ENCODE measurements around the gene STARD3. TPM values are rescaled to one million over a fixed set of nuclear protein-coding genes. Genes with fewer than 3 reads are reported as not detected.

The STARD3 gene
- total and polyA plus RNA-seq, 2 of the 13 experiments (the other 11 are each of a cell fraction or from before 2014, with no cell fraction given): 34.6 to 100 TPM

GRCh38 chr17:39667945-39668924, 31.3 kb downstream of the STARD3 start, which contains the start of gene PNMT (continued):
- peak; percentile 75; the same call in 1 of the 2 replicates for TF ChIP-seq ZBTB38 (CRISPR knock-in tag; IDR thresholded peaks at IDR 0.05)
- TF ChIP-seq GATAD1 (CRISPR knock-in tag; IDR thresholded peaks at IDR 0.05): peak; percentile 72; the same call in 1 of the 2 replicates
- no peak for TF ChIP-seq XBP1 (CRISPR knock-in tag; IDR thresholded peaks at IDR 0.05)
- TF ChIP-seq HNF1B (CRISPR knock-in tag; IDR thresholded peaks at IDR 0.05): peak; percentile 60; the same call in 1 of the 2 replicates
- no peak for TF ChIP-seq NR1H2 (CRISPR knock-in tag; IDR thresholded peaks at IDR 0.05; ENCODE audit: borderline replicate concordance, low read depth)
- TF ChIP-seq THAP7 (CRISPR knock-in tag; IDR thresholded peaks at IDR 0.05): no peak
- TF ChIP-seq MEF2D (CRISPR knock-in tag; IDR thresholded peaks at IDR 0.05): 0 out of 2 replicates have a peak, but pooled peaks have one; percentile 42
- no peak for TF ChIP-seq ZNF101 (CRISPR knock-in tag; IDR thresholded peaks at IDR 0.05; ENCODE audit: borderline replicate concordance, low read depth)
- peak; percentile 93; the same call in 1 of the 2 replicates for TF ChIP-seq ZNF800 (CRISPR knock-in tag; IDR thresholded peaks at IDR 0.05)
- no peak for TF ChIP-seq HNF1A (IDR thresholded peaks at IDR 0.05; ENCODE audit: low read depth)
- TF ChIP-seq HNF1A (CRISPR knock-in tag; IDR thresholded peaks at IDR 0.05; ENCODE audit: borderline replicate concordance): no peak
- no peak for TF ChIP-seq AGO2 (optimal IDR thresholded peaks at IDR 0.05; ENCODE audit: low read depth, low read length)
- TF ChIP-seq RBM39 (IDR thresholded peaks at IDR 0.05; ENCODE audit: low read depth, low read length, poor library complexity, severe bottlenecking): peak; percentile 72
- peak; percentile 58; the same call in 1 of the 2 replicates for TF ChIP-seq ETV5 (CRISPR knock-in tag; IDR thresholded peaks at IDR 0.05; ENCODE audit: borderline replicate concordance)
- no peak for TF ChIP-seq NFIC (IDR thresholded peaks at IDR 0.05; ENCODE audit: low read length)
- peak; percentile 54 for TF ChIP-seq TEAD3 (CRISPR knock-in tag; optimal IDR thresholded peaks at IDR 0.05; ENCODE audit: borderline replicate concordance)
- no peak for TF ChIP-seq ZNF589 (CRISPR knock-in tag; conservative IDR thresholded peaks at IDR 0.05)
- no peak for TF ChIP-seq NCOA5 (CRISPR knock-in tag; IDR thresholded peaks at IDR 0.05)
- TF ChIP-seq ZC3H4 (CRISPR knock-in tag; IDR thresholded peaks at IDR 0.05; ENCODE audit: borderline replicate concordance): no peak

Measured in HepG2 (cell line).